G401.6 (cell line): ENCODE data around the gene CAPS2.
"Not testable (repeated sequence)": the region's sequence is repeated elsewhere in the genome, so short reads cannot be mapped to it uniquely, and the experiment has no call there.

Source experiments
- FAIRE-seq: peaks from 2 replicates; lab custom pipeline; 2012; peaks lifted over from hg19 to GRCh38; lab: Jason Lieb, UNC

Gene CAPS2

GRCh38 chr12:75329918-75330826, at the start of gene CAPS2:
Gene CAPS2 (minus strand): TSS chr12:75330324. CDS start chr12:75326498, 3,826 bp downstream.
- peak; percentile 52 for FAIRE-seq

GRCh38 chr12:75378354-75378753, 48.2 kb upstream of the CAPS2 start:
- no peak for FAIRE-seq

- FAIRE-seq: no peak
Observed at GRCh38 chr12:75374971-75375370, 44.8 kb upstream of the CAPS2 start.

- no peak for FAIRE-seq
Observed at GRCh38 chr12:75366629-75367028, 36.5 kb upstream of the CAPS2 start.

GRCh38 chr12:75364919-75365318, 34.8 kb upstream of the CAPS2 start:
- FAIRE-seq: no peak

- FAIRE-seq: no peak
Observed at GRCh38 chr12:75361408-75361807, 31.3 kb upstream of the CAPS2 start.

- FAIRE-seq: no peak
Observed at GRCh38 chr12:75360920-75361319, 30.8 kb upstream of the CAPS2 start.

GRCh38 chr12:75354011-75354410, 23.9 kb upstream of the CAPS2 start:
- FAIRE-seq: no peak

- no peak for FAIRE-seq
Observed at GRCh38 chr12:75350413-75350812, 20.3 kb upstream of the CAPS2 start.

GRCh38 chr12:75349946-75350345, 19.8 kb upstream of the CAPS2 start:
- FAIRE-seq: no peak

- not testable (repeated sequence) for FAIRE-seq
Observed at GRCh38 chr12:75346215-75346614, 16.1 kb upstream of the CAPS2 start.

GRCh38 chr12:75345531-75345930, 15.4 kb upstream of the CAPS2 start:
- FAIRE-seq: no peak

GRCh38 chr12:75341873-75342272, 11.7 kb upstream of the CAPS2 start:
- no peak for FAIRE-seq

GRCh38 chr12:75337905-75338304, 7.8 kb upstream of the CAPS2 start:
- FAIRE-seq: peak; percentile 44

GRCh38 chr12:75334384-75335030, 4.4 kb upstream of the CAPS2 start, which contains the start of gene GLIPR1L1:
Gene GLIPR1L1 (plus strand): TSS chr12:75334670. CDS start chr12:75334729, 59 bp downstream.
- FAIRE-seq: peak; percentile 89

- no peak for FAIRE-seq
Observed at GRCh38 chr12:75327642-75328041, 2.5 kb downstream of the CAPS2 start.

- FAIRE-seq: no peak
Observed at GRCh38 chr12:75323663-75324062, 6.5 kb downstream of the CAPS2 start.

- peak; percentile 87 for FAIRE-seq
Observed at GRCh38 chr12:75322464-75322863, 7.7 kb downstream of the CAPS2 start.

GRCh38 chr12:75317784-75318183, 12.3 kb downstream of the CAPS2 start:
- FAIRE-seq: no peak

- FAIRE-seq: peak; percentile 95
Observed at GRCh38 chr12:75315518-75315917, 14.6 kb downstream of the CAPS2 start.

GRCh38 chr12:75311369-75311768, 18.8 kb downstream of the CAPS2 start:
- FAIRE-seq: no peak

- no peak for FAIRE-seq
Observed at GRCh38 chr12:75308279-75308678, 21.8 kb downstream of the CAPS2 start.
